RPMI8226 (cell line): ENCODE measurements around the gene CHST8.
"Not testable (repeated sequence)": the region's sequence is repeated elsewhere in the genome, so short reads cannot be mapped to it uniquely, and the experiment has no call there.

Experiments
- DNase-seq: peaks from one replicate; pipeline ENCODE4 v3.0.0-alpha.2; 2015

CHST8 gene

DNA sequence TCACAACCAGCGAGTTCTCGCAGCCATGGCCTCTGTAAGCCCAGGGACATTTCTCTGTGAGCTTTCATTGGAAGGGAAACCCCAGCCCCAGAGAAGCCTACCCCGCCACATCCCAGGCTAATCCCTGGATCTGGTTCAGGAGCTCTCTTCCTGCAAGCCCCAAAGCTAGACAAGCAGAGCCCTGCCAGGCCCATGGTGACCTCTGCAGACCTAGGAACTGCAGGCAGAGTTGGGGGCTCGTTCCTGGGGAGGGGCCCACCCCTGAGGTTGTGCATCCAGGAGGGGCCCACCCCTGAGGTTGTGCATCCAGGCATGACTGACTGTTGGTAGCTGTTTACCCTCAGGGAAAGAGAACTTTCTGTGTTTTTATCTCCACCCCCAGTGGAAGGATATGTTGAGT lies 196.7 kb downstream of the CHST8 start:
- DNase-seq = no peak

DNA sequence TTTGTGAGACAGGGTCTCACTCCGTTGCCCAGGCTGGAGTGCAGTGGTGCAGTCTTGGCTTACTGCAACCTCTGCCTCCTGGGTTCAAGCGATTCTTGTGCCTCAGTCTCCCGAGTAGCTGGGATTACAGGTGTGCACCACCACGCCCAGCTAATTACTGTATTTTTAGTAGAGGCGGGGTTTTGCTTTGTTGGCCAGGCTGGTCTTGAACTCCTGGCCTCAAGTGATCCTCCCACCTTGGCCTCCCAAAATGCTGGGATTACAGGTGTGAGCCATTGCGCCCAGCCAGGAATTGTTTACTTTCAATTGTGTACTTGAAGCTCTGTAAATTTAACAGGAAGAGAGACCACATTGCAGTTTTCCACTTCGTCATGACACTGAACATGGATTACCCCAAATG lies 197.3 kb downstream of the CHST8 start:
- not testable (repeated sequence) for DNase-seq

DNA sequence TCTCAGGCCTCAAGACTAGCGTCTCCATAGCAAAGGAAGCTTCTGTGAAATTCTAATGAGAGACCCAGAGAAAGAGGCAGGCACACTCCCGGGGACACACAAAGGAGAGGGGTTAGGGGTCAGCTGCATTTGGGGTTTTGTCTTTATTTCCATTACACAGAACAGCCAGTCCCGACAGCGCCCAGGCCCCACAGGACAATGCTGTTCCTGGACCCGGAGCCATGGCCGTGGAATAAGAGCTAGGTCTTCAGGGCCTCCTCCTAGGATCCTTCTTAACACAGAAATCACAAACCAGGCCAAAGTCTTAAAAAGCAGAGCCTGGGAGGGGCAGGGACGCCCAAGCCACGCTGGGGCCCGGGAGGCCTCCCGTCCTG lies 197.7 kb downstream of the CHST8 start:
- no peak for DNase-seq

- DNase-seq = peak; percentile 54
Observed at GRCh38 chr19:33819880-33820781, 198.4 kb downstream of the CHST8 start.

GRCh38 chr19:33821871-33822270 lies 200.1 kb downstream of the CHST8 start:
- DNase-seq = no peak
